Activated T-cell treated with anti-CD3 and anti-CD28 coated beads, Interleukin-2, amount 50 U/mL, for 72 hours (primary cell): ENCODE results near the gene NHLRC2. TPM values are rescaled to one million over a fixed set of nuclear protein-coding genes. Genes with fewer than 3 reads are reported as not detected.

Experiments
- ATAC-seq, 2 donors: fragments of 150-1000 bp; cut with Tn5 transposase; replicated peaks in 1 of 2; 2 replicates each; pipeline ENCODE4 v1.10.0; 2021; ENCODE audit warnings: moderate library complexity in 2 of 2, mild to moderate bottlenecking in 1 of 2
- DNase-seq, 2 donors: peaks; one replicate each; pipeline ENCODE4 v3.0.0; 2021 to 2022; ENCODE audit warnings: mixed read lengths in 1 of 2
- H3K27ac Mint-ChIP-seq: one replicate; pipeline ENCODE4 v1.8.0; 2022; ENCODE audit warnings: mild to moderate bottlenecking, moderate library complexity, mixed read lengths
- H3K27me3 Mint-ChIP-seq: one replicate; pipeline ENCODE4 v1.8.0; 2022; ENCODE audit warnings: low read depth, mixed read lengths
- H3K36me3 Mint-ChIP-seq, 2 donors: one replicate each; pipeline ENCODE4 v1.8.0; 2022; ENCODE audit warnings: mixed read lengths in 2 of 2, mild to moderate bottlenecking in 1 of 2; ENCODE audit not compliant: insufficient read depth in 2 of 2
- H3K4me1 Mint-ChIP-seq: one replicate; pipeline ENCODE4 v1.8.0; 2022; ENCODE audit warnings: low read depth, mixed read lengths
- H3K4me3 Mint-ChIP-seq, 2 donors: one replicate each; pipeline ENCODE4 v1.8.0; 2022; ENCODE audit warnings: mild to moderate bottlenecking in 2 of 2, mixed read lengths in 2 of 2, moderate library complexity in 2 of 2
- H3K9me3 Mint-ChIP-seq, 2 donors: one replicate each; pipeline ENCODE4 v1.8.0; 2022; ENCODE audit warnings: mixed read lengths in 2 of 2
- total RNA-seq, 2 donors: library from RNA; stranded (reverse); gene quantifications; one replicate each; pipeline ENCODE4 v1.2.3, GENCODE V29; 2022

Gene NHLRC2
- total RNA-seq, 2 donors from 2014 or later: 30.6 to 30.9 TPM

DNA sequence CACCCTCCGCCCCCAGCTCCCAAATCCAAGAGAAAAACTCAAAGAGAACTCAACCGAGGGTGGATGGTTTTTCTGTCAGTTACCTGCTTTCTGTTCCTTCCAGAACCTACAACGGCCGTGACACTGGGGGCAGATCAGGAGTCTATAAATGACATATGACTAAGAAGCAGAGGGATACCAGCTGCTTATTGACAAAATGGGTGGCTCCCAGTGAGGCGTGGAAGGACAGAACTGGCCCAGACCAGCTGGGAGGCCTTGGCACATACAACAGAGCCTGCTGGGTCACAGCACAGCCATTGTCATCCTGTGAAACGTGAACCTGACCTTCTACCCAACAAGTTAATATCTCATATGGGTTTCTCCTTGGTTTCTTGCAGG lies 104.9 kb downstream of the NHLRC2 start:
- DNase-seq: peak in 1 of 2 donors; percentile 5
- peaks cover 48% of the 10 kb centered on the region for H3K4me1 Mint-ChIP-seq
- ATAC-seq: no peak
- H3K4me3 Mint-ChIP-seq: no peak overlapping the region
- H3K27me3 Mint-ChIP-seq: peaks cover 18% of the 10 kb centered on the region
- H3K27ac Mint-ChIP-seq: no peak overlapping the region
- H3K36me3 Mint-ChIP-seq: peaks cover 0 to 5% of the 10 kb centered on the region in 2 donors
- peaks cover 0 to 8% of the 10 kb centered on the region in 2 donors for H3K9me3 Mint-ChIP-seq

DNA sequence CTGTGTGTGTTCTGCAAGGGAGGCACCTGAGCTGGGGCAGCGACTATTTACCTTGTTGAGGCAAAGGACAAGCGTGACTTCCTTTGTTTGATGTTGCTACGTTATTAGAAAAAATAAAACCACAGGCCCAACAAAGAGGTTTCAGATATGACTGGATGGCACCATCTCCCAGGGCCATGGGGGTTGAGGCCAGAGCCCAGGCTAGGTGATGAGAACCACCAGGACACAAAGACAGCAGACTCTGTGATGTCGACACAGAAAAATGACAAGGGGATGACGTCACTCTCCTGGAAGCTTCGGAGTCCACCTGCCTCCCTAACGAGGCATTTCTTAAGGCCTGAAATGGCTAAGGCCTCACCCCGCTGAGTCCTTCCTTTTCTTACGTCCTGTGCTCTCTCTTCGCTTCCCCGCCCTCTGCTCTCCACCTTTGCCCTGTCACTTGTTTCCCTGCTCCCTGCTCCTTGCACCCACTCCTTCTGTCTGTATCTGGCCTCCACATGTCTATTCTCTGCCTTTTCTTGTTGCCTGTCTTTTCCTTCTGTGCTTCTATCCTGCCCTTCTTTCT lies 106.2 kb downstream of the NHLRC2 start:
- H3K9me3 Mint-ChIP-seq: peaks cover 0 to 8% of the 10 kb centered on the region in 2 donors

GRCh38 chr10:113961182-113962031 lies 106.9 kb downstream of the NHLRC2 start:
- Mint-ChIP-seq H3K4me1 (peaks cover 46% of the 10 kb centered on the region), H3K27me3 (peaks cover 16% of the 10 kb centered on the region), H3K27ac (peak overlapping the region; percentile 25), H3K9me3 (peaks cover 0 to 8% of the 10 kb centered on the region in 2 donors), H3K4me3 (peak overlapping the region; percentile 38 to 42), H3K36me3 (peaks cover 0 to 5% of the 10 kb centered on the region in 2 donors)
- peak; percentile 64 to 67 for DNase-seq
- ATAC-seq: peak; percentile 89 to 92

More for the DNA sequence above, 106.2 kb downstream of the NHLRC2 start:
- DNase-seq: peak; percentile 17 to 35
- peak overlapping the region; percentile 38 to 42 for H3K4me3 Mint-ChIP-seq
- no peak overlapping the region for H3K27ac Mint-ChIP-seq
- peaks cover 0 to 5% of the 10 kb centered on the region in 2 donors for H3K36me3 Mint-ChIP-seq
- peaks cover 18% of the 10 kb centered on the region for H3K27me3 Mint-ChIP-seq
- peaks cover 48% of the 10 kb centered on the region for H3K4me1 Mint-ChIP-seq
- ATAC-seq: peak; percentile 8 to 21

- DNase-seq (no peak), ATAC-seq (no peak)
- Mint-ChIP-seq H3K4me1 (peaks cover 22% of the 10 kb centered on the region), H3K36me3 (peaks cover 0 to 17% of the 10 kb centered on the region in 2 donors), H3K27ac (no peak overlapping the region), H3K4me3 (no peak overlapping the region), H3K27me3 (no peaks in the 10 kb centered on the region), H3K9me3 (peaks cover 5 to 7% of the 10 kb centered on the region in 2 donors)
Measured at GRCh38 chr10:113965077-113965476, 110.6 kb downstream of the NHLRC2 start.

GRCh38 chr10:113965683-113966082 lies 111.2 kb downstream of the NHLRC2 start:
- ATAC-seq: no peak
- H3K4me3 Mint-ChIP-seq: no peak overlapping the region
- H3K36me3 Mint-ChIP-seq: peaks cover 0 to 17% of the 10 kb centered on the region in 2 donors
- H3K27me3 Mint-ChIP-seq: no peaks in the 10 kb centered on the region
- no peak for DNase-seq
- H3K9me3 Mint-ChIP-seq: peaks cover 5 to 7% of the 10 kb centered on the region in 2 donors
- no peak overlapping the region for H3K27ac Mint-ChIP-seq
- H3K4me1 Mint-ChIP-seq: peaks cover 20% of the 10 kb centered on the region

Other genes with a start within 250 kb of the NHLRC2 start
- gene NRAP, start 190.6 kb upstream of the NHLRC2 start, total RNA-seq: not detected
- 10 to 100 TPM in 1 of 2 donors, 1 to 10 TPM in 1; 9.9 to 18.5 TPM for gene CASP7, start 174.7 kb upstream of the NHLRC2 start, total RNA-seq
- gene PLEKHS1, start 103.0 kb upstream of the NHLRC2 start, total RNA-seq: not detected
- gene DCLRE1A, start 579 bp upstream of the NHLRC2 start, total RNA-seq: 10 to 100 TPM; 15.4 to 16.5 TPM
- gene ADRB1, start 189.2 kb downstream of the NHLRC2 start, total RNA-seq: not detected